Activated CD8-positive, alpha-beta memory T cell treated with anti-CD3 and anti-CD28 coated beads, Interleukin-2, amount 50 U/mL, for 1 hour (primary cell): ENCODE data around the gene PATL2.
"Not testable (repeated sequence)": the region's sequence is repeated elsewhere in the genome, so short reads cannot be mapped to it uniquely, and the experiment has no call there.

Experiments
- DNase-seq: peaks from one replicate; pipeline ENCODE4 v3.0.0-alpha.2; 2020; ENCODE audit errors: extremely low read depth

The PATL2 gene

GRCh38 chr15:44719293-44719999, 8.3 kb upstream of the PATL2 start:
- no peak for DNase-seq

- no peak for DNase-seq
Measured at GRCh38 chr15:44718927-44719292, 7.8 kb upstream of the PATL2 start.

- DNase-seq: no peak
Measured at GRCh38 chr15:44718180-44718926, 7.2 kb upstream of the PATL2 start.

- DNase-seq: no peak
Measured at GRCh38 chr15:44716983-44717602, 6.0 kb upstream of the PATL2 start.

- DNase-seq: no peak
Measured at GRCh38 chr15:44715797-44716334, 4.7 kb upstream of the PATL2 start.

- no peak for DNase-seq
Measured at GRCh38 chr15:44715142-44715796, 4.1 kb upstream of the PATL2 start.

GRCh38 chr15:44713006-44713966, 2.2 kb upstream of the PATL2 start:
- no peak for DNase-seq

GRCh38 chr15:44712346-44713005, 1.4 kb upstream of the PATL2 start:
- no peak for DNase-seq

- DNase-seq: no peak
Measured at GRCh38 chr15:44711743-44712345, 721 bp upstream of the PATL2 start.

- no peak for DNase-seq
Measured at GRCh38 chr15:44710236-44711095, 657 bp downstream of the PATL2 start.

- no peak for DNase-seq
Measured at GRCh38 chr15:44706946-44707636, 4.0 kb downstream of the PATL2 start.

GRCh38 chr15:44706401-44706800, 4.7 kb downstream of the PATL2 start:
- DNase-seq: no peak

GRCh38 chr15:44705986-44706385, 5.1 kb downstream of the PATL2 start:
- no peak for DNase-seq

GRCh38 chr15:44700676-44701075, 10.4 kb downstream of the PATL2 start:
- DNase-seq: not testable (repeated sequence)

- no peak for DNase-seq
Measured at GRCh38 chr15:44698641-44699040, 12.5 kb downstream of the PATL2 start.

GRCh38 chr15:44697014-44697413, 14.1 kb downstream of the PATL2 start:
- DNase-seq: no peak

GRCh38 chr15:44695294-44695693, 15.8 kb downstream of the PATL2 start:
- no peak for DNase-seq

GRCh38 chr15:44694416-44694815, 16.7 kb downstream of the PATL2 start:
- no peak for DNase-seq
